K562 (cell line): ENCODE measurements around the gene AMBRA1. TPM values are rescaled to one million over a fixed set of nuclear protein-coding genes. Genes with fewer than 3 reads are reported as not detected.

Experiments
- BHLHE40 ChIP-seq: IDR thresholded peaks from 2 replicates; pipeline ENCODE4 v1.6.1; 2011; ENCODE audit warnings: low read length, improper control_type of control experiment
- CBX3 ChIP-seq, 2 experiments: IDR thresholded peaks; 1 replicate in 1 of 2; 2 replicates in 1 of 2; pipeline ENCODE4 v1.6.1; 2012; ENCODE audit warnings: inconsistent platforms in 2 of 2, low read length in 2 of 2, borderline replicate concordance in 1 of 2, control low read depth in 1 of 2
- CBX5 ChIP-seq: IDR thresholded peaks from 2 replicates; pipeline ENCODE4 v1.6.1; 2014; ENCODE audit warnings: low read depth, borderline replicate concordance
- HNRNPK ChIP-seq: fragments of 200-400 bp; formaldehyde crosslinking; IDR thresholded peaks from one replicate; pipeline ENCODE4 v1.6.1; 2018; ENCODE audit warnings: mild to moderate bottlenecking, low read depth, low read length; ENCODE audit not compliant: poor library complexity, severe bottlenecking
- KLF16 ChIP-seq: IDR thresholded peaks from 2 replicates; pipeline ENCODE4 v1.6.1; 2016; ENCODE audit warnings: antibody characterized with exemption
- PATZ1 ChIP-seq: fragments of 250-450 bp; sonication (Bioruptor Pico); IDR thresholded peaks from 2 replicates; pipeline ENCODE4 v1.5.0; 2020; ENCODE audit warnings: mild to moderate bottlenecking, borderline replicate concordance
- PCBP1 ChIP-seq: fragments of 200-400 bp; formaldehyde crosslinking; IDR thresholded peaks from 2 replicates; pipeline ENCODE4 v1.6.1; 2018; ENCODE audit warnings: mild to moderate bottlenecking, low read depth, low read length; ENCODE audit not compliant: poor library complexity, severe bottlenecking
- POLR2A ChIP-seq: fragments of 450-650 bp; conservative IDR thresholded peaks from 2 replicates; pipeline ENCODE4 v1.6.1; 2016
- RCOR1 ChIP-seq, 2 experiments: IDR thresholded peaks; 2 replicates each; pipeline ENCODE4 v1.6.1; 2012; ENCODE audit warnings: low read depth in 2 of 2, low read length in 2 of 2, borderline replicate concordance in 1 of 2, improper control_type of control experiment in 1 of 2
- THRA ChIP-seq: fragments of 450-650 bp; IDR thresholded peaks from 2 replicates; pipeline ENCODE4 v1.6.1; 2017; ENCODE audit warnings: mild to moderate bottlenecking, moderate library complexity
- ZKSCAN3 ChIP-seq: fragments of 250-450 bp; sonication (Bioruptor Pico); IDR thresholded peaks from 2 replicates; pipeline ENCODE4 v1.4.0; 2020
- ZNF146 ChIP-seq: IDR thresholded peaks from one replicate; pipeline ENCODE4 v1.6.1; 2018; ENCODE audit warnings: missing compliant biosample characterization; ENCODE audit not compliant: unreplicated experiment
- ZNF239 ChIP-seq: fragments of 250-450 bp; sonication (Bioruptor Pico); IDR thresholded peaks from 2 replicates; pipeline ENCODE4 v1.4.0; 2020; ENCODE audit warnings: mild to moderate bottlenecking
- ZNF696 ChIP-seq: fragments of 250-450 bp; sonication (Bioruptor Pico); conservative IDR thresholded peaks from 2 replicates; pipeline ENCODE4 v1.4.0; 2020; ENCODE audit warnings: mild to moderate bottlenecking, moderate library complexity
- ZNF75A ChIP-seq: fragments of 450-650 bp; formaldehyde crosslinking; IDR thresholded peaks from 2 replicates; pipeline ENCODE4 v1.4.0; 2020; ENCODE audit warnings: mild to moderate bottlenecking
- polyA plus RNA-seq, 8 experiments: library from polyadenylated mRNA; depleted of rRNA in 4 of 8; stranded (reverse) in 5 of 8; unstranded in 3 of 8; fragments of >200 nt; fragmentation: Nextera tagmentation in 2 of 8; fragmentation: Illumina TruSeq in 1 of 8; extraction: Ambion mirVana in 2 of 8; extraction: Trizol in 1 of 8; gene quantifications; 2 replicates each; pipeline versions ENCODE4 v1.2.1 to v1.2.3, GENCODE V29; 2011 to 2014; ENCODE audit warnings: inconsistent platforms in 1 of 8, missing spikeins in 1 of 8
- total RNA-seq, 7 experiments: library from RNA; depleted of rRNA in 6 of 7; stranded (reverse); fragments of >200 nt in 6 of 7; fragmentation: Illumina TruSeq in 2 of 7; extraction: Trizol in 2 of 7; gene quantifications; 2 replicates each; pipeline versions ENCODE4 v1.2.1 to v1.2.3, GENCODE V29; 2011 to 2021; ENCODE audit warnings: low replicate concordance in 1 of 7
- TF ChIP-seq, protein P1 (sequence below): fragments of 200-400 bp; formaldehyde crosslinking; IDR thresholded peaks from 2 replicates; pipeline ENCODE4 v1.6.1; 2017; ENCODE audit warnings: mild to moderate bottlenecking, low read depth, low read length, moderate library complexity
- TF ChIP-seq, protein P2 (sequence below): fragments of 150-350 bp; IDR thresholded peaks from 2 replicates; pipeline ENCODE4 v1.6.1; 2014; ENCODE audit warnings: low read depth, mild to moderate bottlenecking, low read length, borderline replicate concordance
- TF ChIP-seq, protein P3 (sequence below): sonication (generic); formaldehyde crosslinking; IDR thresholded peaks from 2 replicates; pipeline ENCODE4 v1.9.0; 2022; ENCODE audit warnings: mild to moderate bottlenecking, missing genetic modification reagents

The AMBRA1 gene
- total and polyA plus RNA-seq, 9 of the 15 experiments (the other 6 are each of a cell fraction or from before 2014, with no cell fraction given): 0.15 to 24.5 (median 13.0) TPM

GRCh38 chr11:46617134-46617971 lies 23.5 kb upstream of the AMBRA1 start, which contains the start of the genes ATG13 and HARBI1 (continued):
- TF ChIP-seq, protein P1, sequence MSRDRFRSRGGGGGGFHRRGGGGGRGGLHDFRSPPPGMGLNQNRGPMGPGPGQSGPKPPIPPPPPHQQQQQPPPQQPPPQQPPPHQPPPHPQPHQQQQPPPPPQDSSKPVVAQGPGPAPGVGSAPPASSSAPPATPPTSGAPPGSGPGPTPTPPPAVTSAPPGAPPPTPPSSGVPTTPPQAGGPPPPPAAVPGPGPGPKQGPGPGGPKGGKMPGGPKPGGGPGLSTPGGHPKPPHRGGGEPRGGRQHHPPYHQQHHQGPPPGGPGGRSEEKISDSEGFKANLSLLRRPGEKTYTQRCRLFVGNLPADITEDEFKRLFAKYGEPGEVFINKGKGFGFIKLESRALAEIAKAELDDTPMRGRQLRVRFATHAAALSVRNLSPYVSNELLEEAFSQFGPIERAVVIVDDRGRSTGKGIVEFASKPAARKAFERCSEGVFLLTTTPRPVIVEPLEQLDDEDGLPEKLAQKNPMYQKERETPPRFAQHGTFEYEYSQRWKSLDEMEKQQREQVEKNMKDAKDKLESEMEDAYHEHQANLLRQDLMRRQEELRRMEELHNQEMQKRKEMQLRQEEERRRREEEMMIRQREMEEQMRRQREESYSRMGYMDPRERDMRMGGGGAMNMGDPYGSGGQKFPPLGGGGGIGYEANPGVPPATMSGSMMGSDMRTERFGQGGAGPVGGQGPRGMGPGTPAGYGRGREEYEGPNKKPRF: no peak
- TF ChIP-seq CBX5: no peak
- TF ChIP-seq CBX3 (IDR thresholded peaks at IDR 0.05; ENCODE audit: borderline replicate concordance in 1 of 2, low read length in 2 of 2): peak in 1 of 2 experiments; percentile 28; a peak in 1 of 3 replicates
- TF ChIP-seq, protein P2, sequence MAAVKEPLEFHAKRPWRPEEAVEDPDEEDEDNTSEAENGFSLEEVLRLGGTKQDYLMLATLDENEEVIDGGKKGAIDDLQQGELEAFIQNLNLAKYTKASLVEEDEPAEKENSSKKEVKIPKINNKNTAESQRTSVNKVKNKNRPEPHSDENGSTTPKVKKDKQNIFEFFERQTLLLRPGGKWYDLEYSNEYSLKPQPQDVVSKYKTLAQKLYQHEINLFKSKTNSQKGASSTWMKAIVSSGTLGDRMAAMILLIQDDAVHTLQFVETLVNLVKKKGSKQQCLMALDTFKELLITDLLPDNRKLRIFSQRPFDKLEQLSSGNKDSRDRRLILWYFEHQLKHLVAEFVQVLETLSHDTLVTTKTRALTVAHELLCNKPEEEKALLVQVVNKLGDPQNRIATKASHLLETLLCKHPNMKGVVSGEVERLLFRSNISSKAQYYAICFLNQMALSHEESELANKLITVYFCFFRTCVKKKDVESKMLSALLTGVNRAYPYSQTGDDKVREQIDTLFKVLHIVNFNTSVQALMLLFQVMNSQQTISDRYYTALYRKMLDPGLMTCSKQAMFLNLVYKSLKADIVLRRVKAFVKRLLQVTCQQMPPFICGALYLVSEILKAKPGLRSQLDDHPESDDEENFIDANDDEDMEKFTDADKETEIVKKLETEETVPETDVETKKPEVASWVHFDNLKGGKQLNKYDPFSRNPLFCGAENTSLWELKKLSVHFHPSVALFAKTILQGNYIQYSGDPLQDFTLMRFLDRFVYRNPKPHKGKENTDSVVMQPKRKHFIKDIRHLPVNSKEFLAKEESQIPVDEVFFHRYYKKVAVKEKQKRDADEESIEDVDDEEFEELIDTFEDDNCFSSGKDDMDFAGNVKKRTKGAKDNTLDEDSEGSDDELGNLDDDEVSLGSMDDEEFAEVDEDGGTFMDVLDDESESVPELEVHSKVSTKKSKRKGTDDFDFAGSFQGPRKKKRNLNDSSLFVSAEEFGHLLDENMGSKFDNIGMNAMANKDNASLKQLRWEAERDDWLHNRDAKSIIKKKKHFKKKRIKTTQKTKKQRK: no peak
- no peak for TF ChIP-seq ZNF146
- TF ChIP-seq THRA: no peak
- no peak for TF ChIP-seq PCBP1
- peak; percentile 71 for TF ChIP-seq POLR2A
- no peak for TF ChIP-seq ZNF239 (CRISPR knock-in tag)
- no peak for TF ChIP-seq ZKSCAN3 (CRISPR knock-in tag)
- no peak for TF ChIP-seq ZNF75A (CRISPR knock-in tag)
- 0 out of 2 replicates have a peak, but pooled peaks have one; percentile 31 for TF ChIP-seq KLF16
- TF ChIP-seq ZNF696 (CRISPR knock-in tag): no peak
- TF ChIP-seq RCOR1 (IDR thresholded peaks at IDR 0.05; ENCODE audit: borderline replicate concordance in 1 of 2, low read depth in 2 of 2, low read length in 2 of 2): peak in 1 of 2 experiments; percentile 66; a peak in 2 of 4 replicates
- TF ChIP-seq HNRNPK: peak; percentile 34
- TF ChIP-seq BHLHE40: no peak; the same call in 1 of the 2 replicates
- TF ChIP-seq, protein P3, sequence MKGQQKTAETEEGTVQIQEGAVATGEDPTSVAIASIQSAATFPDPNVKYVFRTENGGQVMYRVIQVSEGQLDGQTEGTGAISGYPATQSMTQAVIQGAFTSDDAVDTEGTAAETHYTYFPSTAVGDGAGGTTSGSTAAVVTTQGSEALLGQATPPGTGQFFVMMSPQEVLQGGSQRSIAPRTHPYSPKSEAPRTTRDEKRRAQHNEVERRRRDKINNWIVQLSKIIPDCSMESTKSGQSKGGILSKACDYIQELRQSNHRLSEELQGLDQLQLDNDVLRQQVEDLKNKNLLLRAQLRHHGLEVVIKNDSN (CRISPR knock-in tag): no peak
- no peak for TF ChIP-seq PATZ1 (CRISPR knock-in tag)
